MM.1S (cell line): Measurements from ENCODE around the gene CHRNA4.

Source experiments
- DNase-seq: peaks from one replicate; pipeline ENCODE4 v3.0.0-alpha.2; 2015
- H2AFZ ChIP-seq: fragments of 300-600 bp; sonication (generic); 2 replicates; pipeline ENCODE4 v1.6.0; 2016; ENCODE audit warnings: antibody characterized with exemption, low read length
- H3F3A ChIP-seq: fragments of 300-600 bp; sonication (generic); 2 replicates; pipeline ENCODE4 v1.6.1; 2016; ENCODE audit warnings: mild to moderate bottlenecking, antibody characterized with exemption, low read length, moderate library complexity, mixed read lengths; ENCODE audit not compliant: insufficient read depth
- H3K27ac ChIP-seq: fragments of 300-600 bp; sonication (generic); 2 replicates; pipeline ENCODE4 v1.5.1; 2016; ENCODE audit warnings: mild to moderate bottlenecking, low read length
- H3K27me3 ChIP-seq: fragments of 300-600 bp; sonication (generic); replicated peaks from 2 replicates; pipeline ENCODE4 v1.6.0; 2016; ENCODE audit warnings: low read length; ENCODE audit not compliant: insufficient read depth
- H3K36me3 ChIP-seq: fragments of 300-600 bp; sonication (generic); replicated peaks from 2 replicates; pipeline ENCODE4 v1.6.1; 2016; ENCODE audit warnings: mild to moderate bottlenecking, low read length, mixed read lengths; ENCODE audit not compliant: insufficient read depth
- H3K4me1 ChIP-seq: fragments of 300-600 bp; sonication (generic); 2 replicates; pipeline ENCODE4 v1.6.1; 2016; ENCODE audit warnings: low read length, mixed read lengths
- H3K4me2 ChIP-seq: fragments of 300-600 bp; sonication (generic); 2 replicates; pipeline ENCODE4 v1.6.0; 2016; ENCODE audit warnings: low read depth, low read length
- H3K4me3 ChIP-seq: fragments of 300-600 bp; sonication (generic); 2 replicates; pipeline ENCODE4 v1.5.1; 2016; ENCODE audit warnings: low read length, mixed read lengths
- H3K79me2 ChIP-seq: fragments of 300-600 bp; sonication (generic); 2 replicates; pipeline ENCODE4 v1.6.1; 2016; ENCODE audit warnings: mixed run types, low read length, mixed read lengths
- H3K9ac ChIP-seq: fragments of 300-600 bp; sonication (generic); 2 replicates; pipeline ENCODE4 v1.6.1; 2016; ENCODE audit warnings: low read length, mixed read lengths
- H3K9me2 ChIP-seq: fragments of 300-600 bp; sonication (generic); replicated peaks from 2 replicates; pipeline ENCODE4 v1.6.1; 2016; ENCODE audit warnings: mild to moderate bottlenecking, low read length, mixed read lengths; ENCODE audit not compliant: insufficient read depth
- H3K9me3 ChIP-seq: fragments of 300-600 bp; sonication (generic); replicated peaks from 2 replicates; pipeline ENCODE4 v1.6.1; 2016; ENCODE audit warnings: mild to moderate bottlenecking, low read length, mixed read lengths; ENCODE audit not compliant: insufficient read depth
- H4K20me1 ChIP-seq: fragments of 300-600 bp; sonication (generic); 2 replicates; pipeline ENCODE4 v1.6.1; 2016; ENCODE audit warnings: mild to moderate bottlenecking, low read length, moderate library complexity, mixed read lengths; ENCODE audit not compliant: insufficient read depth
- CTCF ChIP-seq: fragments of 300-600 bp; sonication (generic); IDR thresholded peaks from 2 replicates; pipeline ENCODE4 v1.5.1; 2016; ENCODE audit warnings: antibody characterized with exemption, low read length, mixed read lengths
- EZH2 ChIP-seq: fragments of 300-600 bp; sonication (generic); optimal IDR thresholded peaks from 2 replicates; pipeline ENCODE3; 2017; ENCODE audit warnings: low read depth, mild to moderate bottlenecking, antibody characterized with exemption, low read length, mixed read lengths
- EZH2phosphoT487 ChIP-seq: fragments of 300-600 bp; sonication (generic); IDR thresholded peaks from 2 replicates; pipeline ENCODE4 v1.6.1; 2018; ENCODE audit warnings: antibody characterized with exemption, low read length

Gene CHRNA4

GRCh38 chr20:63296531-63297299 lies 64.4 kb downstream of the CHRNA4 start:
- TF ChIP-seq EZH2phosphoT487 = no peak
- TF ChIP-seq EZH2 = no peak
- TF ChIP-seq CTCF = no peak
- H3K36me3 ChIP-seq = no peaks in the 10 kb centered on the region
- no peak for DNase-seq
- H3K4me2 ChIP-seq = no peak overlapping the region
- peaks cover 93% of the 10 kb centered on the region for H3K27me3 ChIP-seq
- H3K4me3 ChIP-seq = no peak overlapping the region
- H3K27ac ChIP-seq = no peak overlapping the region
- no peaks in the 10 kb centered on the region for H3K9me2 ChIP-seq
- H3F3A ChIP-seq = no peaks in the 10 kb centered on the region
- H2AFZ ChIP-seq = no peak overlapping the region
- H3K79me2 ChIP-seq = no peaks in the 10 kb centered on the region
- no peaks in the 10 kb centered on the region for H3K9me3 ChIP-seq
- no peaks in the 10 kb centered on the region for H3K4me1 ChIP-seq
- no peaks in the 10 kb centered on the region for H4K20me1 ChIP-seq
- H3K9ac ChIP-seq = no peak overlapping the region

- no peak for DNase-seq
- Histone ChIP-seq H3K4me1 (no peaks in the 10 kb centered on the region), H3K27ac (no peak overlapping the region), H3K9ac (no peak overlapping the region), H2AFZ (no peak overlapping the region), H3K36me3 (no peaks in the 10 kb centered on the region), H3K4me2 (no peak overlapping the region), H3K79me2 (no peaks in the 10 kb centered on the region), H3K4me3 (no peak overlapping the region), H4K20me1 (no peaks in the 10 kb centered on the region), H3K27me3 (peaks cover 88% of the 10 kb centered on the region), H3K9me2 (no peaks in the 10 kb centered on the region), H3F3A (no peaks in the 10 kb centered on the region), H3K9me3 (no peaks in the 10 kb centered on the region)
- TF ChIP-seq EZH2phosphoT487 (no peak), EZH2 (no peak), CTCF (no peak)
Observed at GRCh38 chr20:63295846-63296245, 65.3 kb downstream of the CHRNA4 start.

GRCh38 chr20:63295422-63295821 lies 65.7 kb downstream of the CHRNA4 start:
- Histone ChIP-seq H3K4me3 (no peak overlapping the region), H4K20me1 (no peaks in the 10 kb centered on the region), H3K36me3 (no peaks in the 10 kb centered on the region), H3K4me1 (no peaks in the 10 kb centered on the region), H3K4me2 (no peak overlapping the region), H3K9ac (no peak overlapping the region), H3K9me2 (no peaks in the 10 kb centered on the region), H3K27ac (no peak overlapping the region), H3K27me3 (peaks cover 84% of the 10 kb centered on the region), H3F3A (no peaks in the 10 kb centered on the region), H3K79me2 (no peaks in the 10 kb centered on the region), H3K9me3 (no peaks in the 10 kb centered on the region), H2AFZ (no peak overlapping the region)
- TF ChIP-seq CTCF = no peak
- no peak for TF ChIP-seq EZH2phosphoT487
- TF ChIP-seq EZH2 = no peak
- no peak for DNase-seq
